HEK293 (cell line): ENCODE measurements around the gene FAM193A.

Source experiments
- CTCF ChIA-PET: fragments of 350-600 bp; formaldehyde crosslinking; extraction: SDS; loops from one replicate; lab custom pipeline; 2021; ENCODE audit warnings: antibody characterized with exemption; lab: Yijun Ruan, JAX
- POLR2A ChIA-PET: fragments of 300-600 bp; formaldehyde crosslinking; extraction: SDS; loops from one replicate; lab custom pipeline; 2020; ENCODE audit warnings: antibody characterized with exemption, inconsistent platforms; lab: Yijun Ruan, JAX
- H3K27ac ChIP-seq: fragments of 200-500 bp; sonication (Bioruptor generic); 2 replicates; pipeline ENCODE4 v1.5.1; 2014; ENCODE audit warnings: low read depth, low read length, control low read depth, inconsistent platforms; ENCODE audit errors: extremely low read depth
- H3K36me3 ChIP-seq, 2 experiments: fragments of 200-500 bp in 1 of 2; sonication (Bioruptor generic) in 1 of 2; 1 replicate in 1 of 2; 2 replicates in 1 of 2; pipeline ENCODE4 v1.5.1; 2014 to 2017; ENCODE audit warnings: inconsistent platforms in 2 of 2, low read length in 2 of 2; ENCODE audit not compliant: control insufficient read depth in 2 of 2, insufficient read depth in 1 of 2
- H3K4me1 ChIP-seq: fragments of 200-500 bp; sonication (Bioruptor generic); 2 replicates; pipeline ENCODE4 v1.5.1; 2014; ENCODE audit warnings: mild to moderate bottlenecking, low read length, inconsistent platforms; ENCODE audit not compliant: control insufficient read depth, insufficient read depth
- H3K4me3 ChIP-seq: 2 replicates; pipeline ENCODE4 v1.5.1; 2011; ENCODE audit warnings: low read depth, mild to moderate bottlenecking, control low read depth, low read length, moderate library complexity
- H3K9me3 ChIP-seq: fragments of 200-500 bp; sonication (Bioruptor generic); 2 replicates; pipeline ENCODE4 v1.5.1; 2014; ENCODE audit warnings: low read depth, low read length, inconsistent platforms; ENCODE audit not compliant: control insufficient read depth, insufficient read depth
- CTCF ChIP-seq: fragments of 450-650 bp; formaldehyde crosslinking; IDR thresholded peaks from 2 replicates; pipeline ENCODE4 v1.5.1; 2016; ENCODE audit warnings: missing biosample characterization, missing genetic modification characterization
- FEZF1 ChIP-seq: fragments of 450-650 bp; formaldehyde crosslinking; IDR thresholded peaks from 2 replicates; pipeline ENCODE4 v1.5.1; 2016; ENCODE audit warnings: missing biosample characterization, missing genetic modification characterization
- GLIS1 ChIP-seq: fragments of 450-650 bp; formaldehyde crosslinking; IDR thresholded peaks from 2 replicates; pipeline ENCODE4 v1.5.1; 2016; ENCODE audit warnings: missing biosample characterization, missing genetic modification characterization
- GLIS2 ChIP-seq: fragments of 450-650 bp; formaldehyde crosslinking; IDR thresholded peaks from 2 replicates; pipeline ENCODE4 v1.5.1; 2016; ENCODE audit warnings: missing biosample characterization, missing genetic modification characterization
- KLF1 ChIP-seq: fragments of 450-650 bp; formaldehyde crosslinking; IDR thresholded peaks from 2 replicates; pipeline ENCODE4 v1.5.1; 2016; ENCODE audit warnings: missing biosample characterization, missing genetic modification characterization
- KLF10 ChIP-seq: fragments of 450-650 bp; IDR thresholded peaks from 2 replicates; pipeline ENCODE4 v1.5.1; 2018; ENCODE audit warnings: missing biosample characterization, mild to moderate bottlenecking, missing genetic modification characterization
- KLF9 ChIP-seq: fragments of 450-650 bp; formaldehyde crosslinking; IDR thresholded peaks from 2 replicates; pipeline ENCODE4 v1.5.1; 2016; ENCODE audit warnings: missing biosample characterization, missing genetic modification characterization, low read depth
- PBX3 ChIP-seq: sonication (generic); formaldehyde crosslinking; IDR thresholded peaks from 2 replicates; pipeline ENCODE4 v1.8.1; 2022; ENCODE audit warnings: mild to moderate bottlenecking, moderate library complexity, missing genetic modification reagents
- SP7 ChIP-seq: fragments of 450-650 bp; formaldehyde crosslinking; IDR thresholded peaks from 2 replicates; pipeline ENCODE4 v1.5.1; 2016; ENCODE audit warnings: missing biosample characterization, missing genetic modification characterization
- ZBTB7A ChIP-seq: fragments of 450-650 bp; formaldehyde crosslinking; IDR thresholded peaks from 2 replicates; pipeline ENCODE4 v1.5.1; 2016; ENCODE audit warnings: low read depth, missing biosample characterization, missing genetic modification characterization
- ZNF114 ChIP-seq: fragments of 450-650 bp; formaldehyde crosslinking; IDR thresholded peaks from 2 replicates; pipeline ENCODE4 v1.5.0; 2017; ENCODE audit warnings: missing biosample characterization, missing genetic modification characterization
- ZNF202 ChIP-seq: fragments of 450-650 bp; formaldehyde crosslinking; IDR thresholded peaks from 2 replicates; pipeline ENCODE4 v1.5.1; 2016; ENCODE audit warnings: missing biosample characterization, missing genetic modification characterization, borderline replicate concordance
- ZNF311 ChIP-seq: fragments of 450-650 bp; formaldehyde crosslinking; IDR thresholded peaks from 2 replicates; pipeline ENCODE4 v1.5.1; 2017; ENCODE audit warnings: missing biosample characterization, missing genetic modification characterization, borderline replicate concordance
- ZNF341 ChIP-seq: fragments of 450-650 bp; formaldehyde crosslinking; IDR thresholded peaks from 2 replicates; pipeline ENCODE4; 2016; ENCODE audit warnings: low read depth, missing biosample characterization, missing genetic modification characterization
- ZNF404 ChIP-seq: fragments of 450-650 bp; formaldehyde crosslinking; IDR thresholded peaks from 2 replicates; pipeline ENCODE4 v1.5.1; 2017; ENCODE audit warnings: missing biosample characterization, missing genetic modification characterization
- ZNF513 ChIP-seq: fragments of 450-650 bp; IDR thresholded peaks from 2 replicates; pipeline ENCODE4 v1.5.1; 2018; ENCODE audit warnings: missing biosample characterization, missing genetic modification characterization
- ZNF658 ChIP-seq: fragments of 450-650 bp; formaldehyde crosslinking; IDR thresholded peaks from 2 replicates; pipeline ENCODE4; 2016; ENCODE audit warnings: missing biosample characterization, missing genetic modification characterization
- TF ChIP-seq, protein P1 (sequence below): fragments of 450-650 bp; formaldehyde crosslinking; IDR thresholded peaks from 2 replicates; pipeline ENCODE4 v1.5.1; 2016; ENCODE audit warnings: missing biosample characterization, missing genetic modification characterization, low read depth
- TF ChIP-seq, protein P2 (sequence below): fragments of 450-650 bp; formaldehyde crosslinking; optimal IDR thresholded peaks from 2 replicates; pipeline ENCODE3; 2016; ENCODE audit warnings: missing biosample characterization, mild to moderate bottlenecking, missing genetic modification characterization

The FAM193A gene

DNA sequence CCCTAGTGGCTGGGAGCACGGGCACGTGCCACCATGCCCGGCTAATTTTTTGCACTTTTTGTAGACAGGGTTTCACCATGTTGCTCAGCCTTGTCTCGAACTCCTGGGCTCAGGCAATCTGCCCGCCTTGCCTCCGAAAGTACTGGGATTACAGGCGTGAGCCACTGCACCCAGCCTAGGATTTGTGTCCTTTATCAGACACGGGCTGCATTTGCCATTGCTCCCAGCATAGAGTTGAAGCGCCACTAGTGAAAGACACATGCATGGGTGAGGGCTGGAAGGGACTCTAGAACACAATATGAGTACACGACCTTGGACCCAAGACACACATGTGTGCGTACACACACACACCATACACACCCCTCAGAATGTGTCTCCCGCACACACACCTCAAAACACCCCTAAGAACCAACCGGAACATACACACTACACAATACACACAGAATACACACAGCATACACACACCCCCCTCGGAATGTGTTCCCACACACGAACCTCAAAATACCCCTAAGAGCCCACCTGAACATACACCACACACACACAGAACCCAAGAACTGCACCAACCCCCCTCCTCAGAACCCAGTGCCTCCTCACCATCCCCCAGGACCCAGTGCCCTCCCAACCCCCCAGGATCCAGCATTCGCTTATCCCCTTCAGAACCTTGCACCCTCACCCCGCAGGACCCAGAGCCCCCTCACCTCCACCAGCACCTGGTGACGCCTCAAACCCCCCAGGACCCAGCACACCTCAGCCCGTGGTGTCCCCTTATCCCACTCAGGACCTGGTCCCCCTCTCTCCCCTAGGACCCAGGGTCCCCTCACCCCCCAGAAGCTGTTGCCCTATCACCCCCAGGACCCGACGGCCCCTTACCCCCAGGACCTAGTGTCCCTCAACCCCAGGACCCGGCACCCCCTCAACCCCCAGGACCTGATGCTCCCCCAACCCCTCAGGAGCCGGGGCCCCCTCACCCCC lies 218.7 kb downstream of the FAM193A start (continued):
- TF ChIP-seq SP7 (tag by site-specific recombination): no peak
- peak; percentile 33; the same call in 1 of the 2 replicates for TF ChIP-seq GLIS2 (tag by site-specific recombination)
- TF ChIP-seq, protein P1, sequence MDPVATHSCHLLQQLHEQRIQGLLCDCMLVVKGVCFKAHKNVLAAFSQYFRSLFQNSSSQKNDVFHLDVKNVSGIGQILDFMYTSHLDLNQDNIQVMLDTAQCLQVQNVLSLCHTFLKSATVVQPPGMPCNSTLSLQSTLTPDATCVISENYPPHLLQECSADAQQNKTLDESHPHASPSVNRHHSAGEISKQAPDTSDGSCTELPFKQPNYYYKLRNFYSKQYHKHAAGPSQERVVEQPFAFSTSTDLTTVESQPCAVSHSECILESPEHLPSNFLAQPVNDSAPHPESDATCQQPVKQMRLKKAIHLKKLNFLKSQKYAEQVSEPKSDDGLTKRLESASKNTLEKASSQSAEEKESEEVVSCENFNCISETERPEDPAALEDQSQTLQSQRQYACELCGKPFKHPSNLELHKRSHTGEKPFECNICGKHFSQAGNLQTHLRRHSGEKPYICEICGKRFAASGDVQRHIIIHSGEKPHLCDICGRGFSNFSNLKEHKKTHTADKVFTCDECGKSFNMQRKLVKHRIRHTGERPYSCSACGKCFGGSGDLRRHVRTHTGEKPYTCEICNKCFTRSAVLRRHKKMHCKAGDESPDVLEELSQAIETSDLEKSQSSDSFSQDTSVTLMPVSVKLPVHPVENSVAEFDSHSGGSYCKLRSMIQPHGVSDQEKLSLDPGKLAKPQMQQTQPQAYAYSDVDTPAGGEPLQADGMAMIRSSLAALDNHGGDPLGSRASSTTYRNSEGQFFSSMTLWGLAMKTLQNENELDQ (tag by site-specific recombination): no peak
- TF ChIP-seq CTCF (tag by site-specific recombination): no peak
- no peak for TF ChIP-seq ZNF404 (tag by site-specific recombination)
- TF ChIP-seq FEZF1 (tag by site-specific recombination): no peak
- TF ChIP-seq KLF9 (tag by site-specific recombination): peak; percentile 37; the same call in 1 of the 2 replicates
- no peak for TF ChIP-seq ZNF513 (tag by site-specific recombination)
- no peak for TF ChIP-seq ZNF311 (tag by site-specific recombination)
- 0 out of 2 replicates have a peak, but pooled peaks have one; percentile 15 for TF ChIP-seq ZBTB7A (tag by site-specific recombination)
- TF ChIP-seq KLF1 (tag by site-specific recombination): 0 out of 2 replicates have a peak, but pooled peaks have one; percentile 10
- no peak for TF ChIP-seq ZNF202 (tag by site-specific recombination)
- no peak for TF ChIP-seq ZNF114 (tag by site-specific recombination)
- TF ChIP-seq, all 188 proteins: peak for 6

- H3K4me3 ChIP-seq: peak within 1 kb of the TSS; percentile 64
- no peaks in the 10 kb centered on the region for H3K4me1 ChIP-seq
- CTCF ChIA-PET: interaction anchor here (0.6 to 1.1 kb wide), 3 partner anchors 8 to 198 kb away, joined by 3 to 4 read pairs (median 3); no protein-coding TSS in a partner anchor
- POLR2A ChIA-PET: interaction anchor here (1.1 kb wide), 1 partner anchor 18 kb away, joined by 3 read pairs; no protein-coding TSS in a partner anchor
- H3K36me3 ChIP-seq: peaks cover 0 to 11% of the 10 kb centered on the region in 2 experiments; a peak in 1 of 3 replicates
- peak within 1 kb of the TSS; percentile 91 for H3K27ac ChIP-seq
- no peaks in the 10 kb centered on the region for H3K9me3 ChIP-seq
- TF ChIP-seq KLF9 (tag by site-specific recombination): peak; percentile 54
- TF ChIP-seq ZNF341: peak; percentile 76
- peak; percentile 37; the same call in 1 of the 2 replicates for TF ChIP-seq GLIS1 (tag by site-specific recombination)
- TF ChIP-seq KLF10 (tag by site-specific recombination): 0 out of 2 replicates have a peak, but pooled peaks have one; percentile 19
- TF ChIP-seq, protein P2, sequence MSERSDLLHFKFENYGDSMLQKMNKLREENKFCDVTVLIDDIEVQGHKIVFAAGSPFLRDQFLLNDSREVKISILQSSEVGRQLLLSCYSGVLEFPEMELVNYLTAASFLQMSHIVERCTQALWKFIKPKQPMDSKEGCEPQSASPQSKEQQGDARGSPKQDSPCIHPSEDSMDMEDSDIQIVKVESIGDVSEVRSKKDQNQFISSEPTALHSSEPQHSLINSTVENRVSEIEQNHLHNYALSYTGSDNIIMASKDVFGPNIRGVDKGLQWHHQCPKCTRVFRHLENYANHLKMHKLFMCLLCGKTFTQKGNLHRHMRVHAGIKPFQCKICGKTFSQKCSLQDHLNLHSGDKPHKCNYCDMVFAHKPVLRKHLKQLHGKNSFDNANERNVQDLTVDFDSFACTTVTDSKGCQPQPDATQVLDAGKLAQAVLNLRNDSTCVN: peak; percentile 82
- TF ChIP-seq PBX3 (CRISPR knock-in tag): 0 out of 2 replicates have a peak, but pooled peaks have one; percentile 34
- TF ChIP-seq, protein P1 (tag by site-specific recombination): no peak
- no peak for TF ChIP-seq ZNF658 (tag by site-specific recombination)
Observed at GRCh38 chr4:2755821-2756690, 219.6 kb downstream of the FAM193A start, which contains the start of gene TNIP2. TNIP2 (minus strand) TSS chr4:2756336; CDS start chr4:2756289, 47 bp downstream.
